T-helper 2 cell treated with Interferon-gamma antibody and Interleukin-4, amounts not matched to agents 5 μg/mL and 100 μg/mL, for 36 hours (primary cell): ENCODE data around the gene POLR1B.
"Not testable (repeated sequence)": the region's sequence is repeated elsewhere in the genome, so short reads cannot be mapped to it uniquely, and the experiment has no call there.

Source experiments
- DNase-seq: peaks from one replicate; pipeline ENCODE4 v3.0.0; 2021; ENCODE audit warnings: low spot score
- H3K27ac Mint-ChIP-seq: one replicate; pipeline ENCODE4 v1.8.0; 2021; ENCODE audit warnings: mild to moderate bottlenecking, mixed read lengths
- H3K27me3 Mint-ChIP-seq: one replicate; pipeline ENCODE4 v1.8.0; 2021; ENCODE audit warnings: low read depth, mixed read lengths
- H3K36me3 Mint-ChIP-seq: one replicate; pipeline ENCODE4 v1.8.0; 2021; ENCODE audit warnings: low read depth, mixed read lengths
- H3K4me1 Mint-ChIP-seq: one replicate; pipeline ENCODE4 v1.8.0; 2021; ENCODE audit warnings: low read depth, mixed read lengths
- H3K4me3 Mint-ChIP-seq: one replicate; pipeline ENCODE4 v1.8.0; 2022; ENCODE audit warnings: mild to moderate bottlenecking, moderate library complexity, mixed read lengths
- H3K9me3 Mint-ChIP-seq: one replicate; pipeline ENCODE4 v1.8.0; 2021; ENCODE audit warnings: mixed read lengths

Gene POLR1B

GRCh38 chr2:112523291-112523777, 18.9 kb upstream of the POLR1B start:
- H3K27ac Mint-ChIP-seq, result peak overlapping the region; percentile 44
- DNase-seq, result no peak
- no peaks in the 10 kb centered on the region for H3K9me3 Mint-ChIP-seq
- H3K4me3 Mint-ChIP-seq, result no peak overlapping the region
- no peaks in the 10 kb centered on the region for H3K27me3 Mint-ChIP-seq
- H3K4me1 Mint-ChIP-seq, result no peaks in the 10 kb centered on the region
- peaks cover 62% of the 10 kb centered on the region for H3K36me3 Mint-ChIP-seq

GRCh38 chr2:112524276-112524675, 18.0 kb upstream of the POLR1B start:
- H3K4me1 Mint-ChIP-seq, H3K27ac Mint-ChIP-seq, H3K4me3 Mint-ChIP-seq, H3K27me3 Mint-ChIP-seq, H3K9me3 Mint-ChIP-seq, DNase-seq: not testable (repeated sequence)
- peaks cover 65% of the 10 kb centered on the region for H3K36me3 Mint-ChIP-seq

GRCh38 chr2:112528541-112528940, 13.7 kb upstream of the POLR1B start:
- no peak overlapping the region for H3K4me3 Mint-ChIP-seq
- no peaks in the 10 kb centered on the region for H3K27me3 Mint-ChIP-seq
- H3K36me3 Mint-ChIP-seq, result peaks cover 54% of the 10 kb centered on the region
- no peaks in the 10 kb centered on the region for H3K9me3 Mint-ChIP-seq
- no peaks in the 10 kb centered on the region for H3K4me1 Mint-ChIP-seq
- DNase-seq, result no peak
- no peak overlapping the region for H3K27ac Mint-ChIP-seq

GRCh38 chr2:112529757-112530156, 12.5 kb upstream of the POLR1B start:
- no peaks in the 10 kb centered on the region for H3K9me3 Mint-ChIP-seq
- H3K4me3 Mint-ChIP-seq, result no peak overlapping the region
- H3K27me3 Mint-ChIP-seq, result no peaks in the 10 kb centered on the region
- peaks cover 46% of the 10 kb centered on the region for H3K36me3 Mint-ChIP-seq
- no peak for DNase-seq
- H3K27ac Mint-ChIP-seq, result no peak overlapping the region
- H3K4me1 Mint-ChIP-seq, result no peaks in the 10 kb centered on the region

- no peaks in the 10 kb centered on the region for H3K4me1 Mint-ChIP-seq
- H3K9me3 Mint-ChIP-seq, result no peaks in the 10 kb centered on the region
- H3K27ac Mint-ChIP-seq, result no peak overlapping the region
- no peak for DNase-seq
- no peaks in the 10 kb centered on the region for H3K27me3 Mint-ChIP-seq
- H3K4me3 Mint-ChIP-seq, result no peak overlapping the region
- peaks cover 40% of the 10 kb centered on the region for H3K36me3 Mint-ChIP-seq
Observed at GRCh38 chr2:112530728-112531127, 11.5 kb upstream of the POLR1B start.

GRCh38 chr2:112534826-112535225, 7.4 kb upstream of the POLR1B start:
- Mint-ChIP-seq H3K4me1 (no peaks in the 10 kb centered on the region), H3K27me3 (no peaks in the 10 kb centered on the region), H3K4me3 (no peak overlapping the region), H3K27ac (no peak overlapping the region), H3K9me3 (no peaks in the 10 kb centered on the region), H3K36me3 (peaks cover 17% of the 10 kb centered on the region)
- DNase-seq, result no peak

- not testable (repeated sequence) for H3K4me3 Mint-ChIP-seq, H3K27ac Mint-ChIP-seq, DNase-seq, H3K27me3 Mint-ChIP-seq, H3K36me3 Mint-ChIP-seq, H3K4me1 Mint-ChIP-seq, H3K9me3 Mint-ChIP-seq
Observed at GRCh38 chr2:112536665-112537064, 5.6 kb upstream of the POLR1B start.

GRCh38 chr2:112539306-112539705, 3.0 kb upstream of the POLR1B start:
- H3K9me3 Mint-ChIP-seq, result no peaks in the 10 kb centered on the region
- peaks cover 9% of the 10 kb centered on the region for H3K4me1 Mint-ChIP-seq
- H3K27me3 Mint-ChIP-seq, result no peaks in the 10 kb centered on the region
- DNase-seq, result no peak
- no peaks in the 10 kb centered on the region for H3K36me3 Mint-ChIP-seq
- H3K4me3 Mint-ChIP-seq, result no peak overlapping the region
- no peak overlapping the region for H3K27ac Mint-ChIP-seq

GRCh38 chr2:112540906-112541305, 1.4 kb upstream of the POLR1B start:
- Mint-ChIP-seq H3K9me3 (no peaks in the 10 kb centered on the region), H3K4me1 (peaks cover 12% of the 10 kb centered on the region), H3K27me3 (no peaks in the 10 kb centered on the region), H3K27ac (no peak overlapping the region), H3K4me3 (no peak overlapping the region), H3K36me3 (no peaks in the 10 kb centered on the region)
- DNase-seq, result no peak

GRCh38 chr2:112541315-112542122, 746 bp upstream of the POLR1B start:
- Mint-ChIP-seq H3K27ac (no peak overlapping the region), H3K36me3 (peaks cover 3% of the 10 kb centered on the region), H3K4me1 (peaks cover 12% of the 10 kb centered on the region), H3K4me3 (no peak overlapping the region), H3K9me3 (no peaks in the 10 kb centered on the region), H3K27me3 (no peaks in the 10 kb centered on the region)
- DNase-seq, result peak; percentile 76

- no peaks in the 10 kb centered on the region for H3K9me3 Mint-ChIP-seq
- H3K27me3 Mint-ChIP-seq, result no peaks in the 10 kb centered on the region
- no peak for DNase-seq
- peaks cover 16% of the 10 kb centered on the region for H3K4me1 Mint-ChIP-seq
- H3K27ac Mint-ChIP-seq, result no peak overlapping the region
- H3K36me3 Mint-ChIP-seq, result peaks cover 17% of the 10 kb centered on the region
- no peak overlapping the region for H3K4me3 Mint-ChIP-seq
Observed at GRCh38 chr2:112542984-112543661, 858 bp downstream of the POLR1B start.

- no peak for DNase-seq
- Mint-ChIP-seq H3K27ac (no peak overlapping the region), H3K27me3 (no peaks in the 10 kb centered on the region), H3K9me3 (no peaks in the 10 kb centered on the region), H3K36me3 (peaks cover 46% of the 10 kb centered on the region), H3K4me1 (peaks cover 7% of the 10 kb centered on the region), H3K4me3 (no peak overlapping the region)
Observed at GRCh38 chr2:112547333-112547732, 5.1 kb downstream of the POLR1B start.

- Mint-ChIP-seq H3K36me3 (peaks cover 57% of the 10 kb centered on the region), H3K27ac (no peak overlapping the region), H3K4me3 (no peak overlapping the region)
Observed at GRCh38 chr2:112548980-112549379, 6.7 kb downstream of the POLR1B start.

GRCh38 chr2:112566104-112566503, 23.8 kb downstream of the POLR1B start:
- Mint-ChIP-seq H3K4me1 (peaks cover 15% of the 10 kb centered on the region), H3K27ac (peak overlapping the region; percentile 73), H3K4me3 (no peak overlapping the region), H3K36me3 (peaks cover 62% of the 10 kb centered on the region), H3K9me3 (no peaks in the 10 kb centered on the region), H3K27me3 (no peaks in the 10 kb centered on the region)
- DNase-seq, result no peak

More at GRCh38 chr2:112548980-112549379, 6.7 kb downstream of the POLR1B start:
- peaks cover 7% of the 10 kb centered on the region for H3K4me1 Mint-ChIP-seq
- no peaks in the 10 kb centered on the region for H3K27me3 Mint-ChIP-seq
- no peak for DNase-seq
- H3K9me3 Mint-ChIP-seq, result no peaks in the 10 kb centered on the region
